SH-SY5Y (cell line): Measurements from ENCODE around the gene SND1.

Experiments
- GATA2 ChIP-seq: IDR thresholded peaks from 2 replicates; pipeline ENCODE4 v1.6.1; 2011; ENCODE audit warnings: mild to moderate bottlenecking, low read depth, low read length
- GATA3 ChIP-seq: IDR thresholded peaks from 2 replicates; pipeline ENCODE4 v1.6.1; 2011; ENCODE audit warnings: low read depth, mild to moderate bottlenecking, low read length, moderate library complexity

- TF ChIP-seq GATA3 (no peak), GATA2 (no peak)
Measured at GRCh38 chr7:127928222-127928621, 276.2 kb downstream of the SND1 start.
